ENCODE measurements around the gene SGK1.

DNA sequence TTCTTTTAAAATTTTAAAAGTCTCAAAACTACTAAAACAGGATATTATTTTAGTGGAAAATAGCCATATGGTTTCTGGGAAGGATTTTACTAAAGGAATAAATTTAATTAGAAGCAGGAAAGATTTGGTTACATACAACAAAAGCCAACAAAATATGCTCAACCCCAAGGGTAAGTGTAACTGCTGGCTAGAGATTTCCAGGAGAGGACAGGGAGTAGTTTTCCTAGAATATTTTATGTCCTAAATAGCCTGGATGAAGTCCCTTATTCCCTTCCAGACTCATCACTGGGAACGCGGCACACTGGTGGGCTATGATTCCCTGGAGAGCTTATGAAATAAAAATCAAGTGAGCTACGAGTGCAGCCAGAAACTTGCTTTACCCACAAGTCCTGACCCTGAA lies 66.6 kb downstream of the SGK1 start:
- TF ChIP-seq, protein P1, sequence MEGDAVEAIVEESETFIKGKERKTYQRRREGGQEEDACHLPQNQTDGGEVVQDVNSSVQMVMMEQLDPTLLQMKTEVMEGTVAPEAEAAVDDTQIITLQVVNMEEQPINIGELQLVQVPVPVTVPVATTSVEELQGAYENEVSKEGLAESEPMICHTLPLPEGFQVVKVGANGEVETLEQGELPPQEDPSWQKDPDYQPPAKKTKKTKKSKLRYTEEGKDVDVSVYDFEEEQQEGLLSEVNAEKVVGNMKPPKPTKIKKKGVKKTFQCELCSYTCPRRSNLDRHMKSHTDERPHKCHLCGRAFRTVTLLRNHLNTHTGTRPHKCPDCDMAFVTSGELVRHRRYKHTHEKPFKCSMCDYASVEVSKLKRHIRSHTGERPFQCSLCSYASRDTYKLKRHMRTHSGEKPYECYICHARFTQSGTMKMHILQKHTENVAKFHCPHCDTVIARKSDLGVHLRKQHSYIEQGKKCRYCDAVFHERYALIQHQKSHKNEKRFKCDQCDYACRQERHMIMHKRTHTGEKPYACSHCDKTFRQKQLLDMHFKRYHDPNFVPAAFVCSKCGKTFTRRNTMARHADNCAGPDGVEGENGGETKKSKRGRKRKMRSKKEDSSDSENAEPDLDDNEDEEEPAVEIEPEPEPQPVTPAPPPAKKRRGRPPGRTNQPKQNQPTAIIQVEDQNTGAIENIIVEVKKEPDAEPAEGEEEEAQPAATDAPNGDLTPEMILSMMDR (IDR thresholded peaks at IDR 0.05), result no peak
- no peak for TF ChIP-seq POLR2A (IDR thresholded peaks at IDR 0.05)

All from testis (tissue), 2 donors.